PC-9 (cell line): Measurements from ENCODE around the gene AMER3. TPM values are rescaled to one million over a fixed set of nuclear protein-coding genes. Genes with fewer than 3 reads are reported as not detected.
A peak's percentile ranks its signal among the peaks of the same experiment; 100 is the strongest.

Experiments
- BruUV-seq: library from RNA; stranded (reverse); fragments of 400-500 nt; replicated peaks from 2 replicates; lab custom pipeline; 2021; lab: Mats Ljungman, UMichigan
- CTCF ChIA-PET: fragments of 300-600 bp; sonication (Branson Sonifier 250); formaldehyde crosslinking; loops from one replicate; lab custom pipeline; 2022; ENCODE audit warnings: antibody characterized with exemption; lab: Charles Lee
- POLR2A ChIA-PET: fragments of 300-600 bp; sonication (Branson Sonifier 250); formaldehyde crosslinking; loops from one replicate; lab custom pipeline; 2022; ENCODE audit warnings: antibody characterized with exemption; ENCODE audit not compliant: unreplicated experiment; lab: Charles Lee
- DNase-seq, 2 experiments: peaks; one replicate each; pipeline versions ENCODE4 v3.0.0 to v3.0.0-alpha.2; 2015 to 2022; ENCODE audit warnings: mixed read lengths in 1 of 2
- H2AFZ ChIP-seq: fragments of 200-600 bp; sonication (generic); 2 replicates; pipeline ENCODE4 v1.8.1; 2017; ENCODE audit warnings: antibody characterized with exemption
- H3F3A ChIP-seq: fragments of 200-600 bp; sonication (generic); 2 replicates; pipeline ENCODE4 v1.8.1; 2017; ENCODE audit warnings: antibody characterized with exemption, mild to moderate bottlenecking, low read depth; ENCODE audit not compliant: insufficient read depth
- H3K27ac ChIP-seq: fragments of 200-600 bp; sonication (generic); 2 replicates; pipeline ENCODE4 v1.6.1; 2016; ENCODE audit warnings: mixed run types
- H3K27me3 ChIP-seq: fragments of 200-600 bp; sonication (generic); 2 replicates; pipeline ENCODE4 v1.6.1; 2016; ENCODE audit warnings: low read depth, mixed run types; ENCODE audit not compliant: insufficient read depth
- H3K36me3 ChIP-seq: fragments of 200-600 bp; sonication (generic); 2 replicates; pipeline ENCODE4 v1.6.1; 2016; ENCODE audit warnings: low read depth, mixed run types
- H3K4me1 ChIP-seq: fragments of 200-600 bp; sonication (generic); replicated peaks from 2 replicates; pipeline ENCODE4 v1.6.1; 2016; ENCODE audit warnings: mixed run types; ENCODE audit not compliant: insufficient read depth
- H3K4me2 ChIP-seq: fragments of 200-600 bp; sonication (generic); 2 replicates; pipeline ENCODE4 v1.6.1; 2017; ENCODE audit warnings: mixed run types
- H3K4me3 ChIP-seq: fragments of 200-600 bp; sonication (generic); 2 replicates; pipeline ENCODE4 v1.6.1; 2016; ENCODE audit warnings: mixed run types
- H3K79me2 ChIP-seq: fragments of 200-600 bp; sonication (generic); 2 replicates; pipeline ENCODE4 v1.6.1; 2017; ENCODE audit warnings: low read depth, mixed run types
- H3K9me2 ChIP-seq: fragments of 200-600 bp; sonication (generic); 2 replicates; pipeline ENCODE4 v1.8.1; 2017; ENCODE audit warnings: mild to moderate bottlenecking; ENCODE audit not compliant: insufficient read depth
- H3K9me3 ChIP-seq: fragments of 200-600 bp; sonication (generic); 2 replicates; pipeline ENCODE4 v1.8.1; 2016; ENCODE audit warnings: low read depth; ENCODE audit not compliant: insufficient read depth
- H4K20me1 ChIP-seq: fragments of 200-600 bp; sonication (generic); 2 replicates; pipeline ENCODE4 v1.8.1; 2017; ENCODE audit not compliant: insufficient read depth
- CTCF ChIP-seq: fragments of 200-600 bp; sonication (generic); conservative IDR thresholded peaks from 2 replicates; pipeline ENCODE4 v1.6.1; 2017; ENCODE audit warnings: mixed run types, antibody characterized with exemption, mild to moderate bottlenecking, moderate library complexity
- EZH2 ChIP-seq: fragments of 200-600 bp; sonication (generic); IDR thresholded peaks from 2 replicates; pipeline ENCODE4 v1.8.0; 2017; ENCODE audit warnings: antibody characterized with exemption, low read depth
- intact Hi-C: fragments of 100-400 bp; cut with micrococcal nuclease; formaldehyde crosslinking; loops from one replicate; pipeline ENCODE4 v1.10.0; 2022; ENCODE audit not compliant: unreplicated experiment
- total RNA-seq: library from RNA; stranded (reverse); gene quantifications from 2 replicates; pipeline ENCODE4 v1.2.3, GENCODE V29; 2021

AMER3 gene
- total RNA-seq, 1 experiment from 2014 or later = not detected

DNA sequence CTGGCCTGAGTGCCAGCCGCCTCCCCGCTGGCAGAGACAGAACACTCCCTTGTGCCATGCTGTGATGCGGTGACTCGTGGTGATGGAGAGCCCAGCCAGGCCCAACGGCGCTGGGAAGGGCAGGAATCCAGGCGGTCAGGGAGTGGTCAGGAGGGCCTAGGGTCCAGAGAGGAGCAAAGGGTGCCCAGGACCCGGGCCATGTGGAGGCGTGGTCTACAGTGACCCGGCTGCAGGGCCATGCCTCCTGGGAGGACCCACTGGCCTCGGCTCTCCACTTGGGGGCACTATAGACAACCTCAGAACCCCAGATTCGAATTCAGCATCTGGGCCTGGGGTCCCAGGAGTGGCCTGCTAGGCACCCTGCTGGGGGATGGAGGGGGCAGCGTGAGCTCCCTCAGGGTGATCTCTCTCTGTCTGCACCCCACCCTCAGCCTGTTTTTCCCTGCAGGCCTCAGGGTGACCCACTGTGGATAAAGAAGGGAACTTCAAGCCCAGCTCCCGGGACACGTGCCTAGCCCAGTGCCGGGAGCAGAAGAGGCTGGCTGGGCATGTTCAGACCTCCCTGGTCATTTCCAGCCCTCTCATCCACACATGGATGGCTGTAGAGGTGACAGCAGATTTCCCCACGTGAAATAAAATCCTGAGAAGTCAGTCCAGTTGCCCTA is 13.0 kb downstream of the AMER3 start:
- no peak for DNase-seq
- CTCF ChIA-PET = no interaction called here
- Histone ChIP-seq H3K27ac (no peak overlapping the region), H3K9me3 (no peaks in the 10 kb centered on the region; the same call in 1 of the 2 replicates), H3K27me3 (peaks cover 60% of the 10 kb centered on the region), H3K4me3 (no peak overlapping the region), H3K79me2 (no peaks in the 10 kb centered on the region), H3F3A (no peaks in the 10 kb centered on the region), H3K36me3 (no peaks in the 10 kb centered on the region), H3K9me2 (no peaks in the 10 kb centered on the region), H3K4me1 (no peaks in the 10 kb centered on the region), H2AFZ (no peak overlapping the region), H3K4me2 (no peak overlapping the region), H4K20me1 (no peaks in the 10 kb centered on the region)
- no TSS peak for BruUV-seq
- intact Hi-C loops = no loop called here
- POLR2A ChIA-PET = interaction anchor here (0.5 kb wide), 1 partner anchor 600 kb away, joined by 6 read pairs; no protein-coding TSS in a partner anchor
- TF ChIP-seq EZH2 = no peak
- peak; percentile 31; the same call in 1 of the 2 replicates for TF ChIP-seq CTCF

- no peaks in the 10 kb centered on the region for H3K4me1 ChIP-seq
- H4K20me1 ChIP-seq = no peaks in the 10 kb centered on the region
- TF ChIP-seq CTCF (no peak), EZH2 (no peak)
- H3K9me2 ChIP-seq = no peaks in the 10 kb centered on the region
- no peaks in the 10 kb centered on the region for H3K36me3 ChIP-seq
- ChIA-PET POLR2A (no interaction called here), CTCF (no interaction called here)
- no peak overlapping the region for H3K27ac ChIP-seq
- no peak overlapping the region for H2AFZ ChIP-seq
- BruUV-seq = no TSS peak
- no peaks in the 10 kb centered on the region for H3F3A ChIP-seq
- intact Hi-C loops = no loop called here
- H3K9me3 ChIP-seq = no peaks in the 10 kb centered on the region; the same call in 1 of the 2 replicates
- no peak for DNase-seq
- H3K27me3 ChIP-seq = peaks cover 58% of the 10 kb centered on the region
- H3K4me3 ChIP-seq = no peak overlapping the region
- no peak overlapping the region for H3K4me2 ChIP-seq
- no peaks in the 10 kb centered on the region for H3K79me2 ChIP-seq
Observed at GRCh38 chr2:130769343-130769907, 14.1 kb downstream of the AMER3 start.

- Histone ChIP-seq H3K79me2 (no peaks in the 10 kb centered on the region), H3K9me3 (no peaks in the 10 kb centered on the region; the same call in 1 of the 2 replicates), H3K27ac (no peak overlapping the region), H3K27me3 (peaks cover 70% of the 10 kb centered on the region), H3F3A (no peaks in the 10 kb centered on the region), H4K20me1 (no peaks in the 10 kb centered on the region), H3K4me1 (no peaks in the 10 kb centered on the region), H3K4me2 (no peak overlapping the region), H3K9me2 (no peaks in the 10 kb centered on the region), H3K36me3 (no peaks in the 10 kb centered on the region), H3K4me3 (no peak overlapping the region), H2AFZ (no peak overlapping the region)
- intact Hi-C loops = no loop called here
- DNase-seq = no peak
- POLR2A ChIA-PET = no interaction called here
- no peak for TF ChIP-seq EZH2
- no peak for TF ChIP-seq CTCF
- no TSS peak for BruUV-seq
- CTCF ChIA-PET = no interaction called here
Observed at GRCh38 chr2:130776550-130776949, 21.2 kb downstream of the AMER3 start.
